Stomach (tissue), 9 donors: Measurements from ENCODE around the gene SMIM12. TPM values are rescaled to one million over a fixed set of nuclear protein-coding genes. Genes with fewer than 3 reads are reported as not detected.

Source experiments
- DNase-seq, 2 donors: peaks; one replicate each; pipeline versions ENCODE4 v3.0.0 to v3.0.0-alpha.2; 2013 to 2019
- H3K27ac ChIP-seq, 5 donors: fragments of 200-600 bp in 4 of 5; sonication (generic) in 4 of 5; one replicate each; pipeline ENCODE4 v1.5.1; 2013 to 2019; ENCODE audit warnings: mild to moderate bottlenecking in 1 of 5, moderate library complexity in 1 of 5
- H3K27me3 ChIP-seq, 3 donors: fragments of 200-600 bp; sonication (generic); one replicate each; pipeline ENCODE4 v1.5.1; 2017 to 2019; ENCODE audit warnings: mixed run types in 1 of 3
- H3K36me3 ChIP-seq, 4 donors: fragments of 200-600 bp; sonication (generic); 1 replicate in 3 of 4; 2 replicates in 1 of 4; pipeline ENCODE4 v1.5.1; 2016 to 2019
- H3K4me1 ChIP-seq, 4 donors: fragments of 200-600 bp; sonication (generic); one replicate each; pipeline ENCODE4 v1.5.1; 2016 to 2019
- H3K4me3 ChIP-seq, 4 donors: fragments of 200-600 bp; sonication (generic) in 3 of 4; one replicate each; pipeline ENCODE4 v1.5.1; 2016 to 2019; ENCODE audit warnings: mild to moderate bottlenecking in 1 of 4
- H3K9me3 ChIP-seq, 4 donors: fragments of 200-600 bp; sonication (generic); one replicate each; pipeline ENCODE4 v1.5.1; 2016 to 2019
- EP300 ChIP-seq: sonication (generic); formaldehyde crosslinking; IDR thresholded peaks from one replicate; pipeline ENCODE4 v1.6.1; 2017; ENCODE audit warnings: antibody characterized with exemption
- POLR2A ChIP-seq, 4 donors: fragments of 450-650 bp; IDR thresholded peaks; one replicate each; pipeline ENCODE4 v1.6.1; 2016; ENCODE audit warnings: antibody characterized with exemption in 4 of 4, control low read depth in 2 of 4, mild to moderate bottlenecking in 1 of 4, moderate library complexity in 1 of 4
- POLR2AphosphoS5 ChIP-seq, 3 donors: sonication (generic); formaldehyde crosslinking; IDR thresholded peaks; one replicate each; pipeline ENCODE4 v1.6.1; 2016; ENCODE audit warnings: antibody characterized with exemption in 3 of 3
- WGBS, 5 donors: extraction: QIAGEN DNeasy Blood & Tissue Kit in 3 of 5; methylation state at CpG; one replicate each; pipeline versions ENCODE4 v1.1.5 to v1.1.7; 2013 to 2018; 5-methylcytosine and 5-hydroxymethylcytosine counted together
- intact Hi-C: fragments of 100-400 bp; cut with DNase I; formaldehyde crosslinking; loops from one replicate; pipeline ENCODE4 v1.15.1; 2023; ENCODE audit warnings: low total_unique reads
- polyA plus RNA-seq, 3 donors: library from polyadenylated mRNA; stranded (reverse); fragments of 200-250 nt; gene quantifications; one replicate each; pipeline ENCODE4 v1.2.3, GENCODE V29; 2013
- total RNA-seq, 5 donors: library from RNA; depleted of rRNA; stranded (reverse); fragments of >200 nt; gene quantifications; one replicate each; pipeline versions ENCODE4 v1.1.0 to v1.2.3, GENCODE V29; 2014 to 2016
- TF ChIP-seq, protein P1 (sequence below), 7 experiments: fragments of 450-650 bp in 4 of 7; fragments of 200-600 bp in 3 of 7; sonication (generic) in 3 of 7; IDR thresholded peaks; one replicate each; pipeline ENCODE4 v1.5.1; 2016 to 2019; ENCODE audit warnings: antibody characterized with exemption in 7 of 7, control low read depth in 2 of 7, mild to moderate bottlenecking in 1 of 7
- donor health status: healthy with polysubstance abuse.
- donor health status: Bipolar disorder and iron deficiency.
- donor health status: healthy.

SMIM12 gene
- total and polyA plus RNA-seq, 8 donors, result 0.58 to 28.9 (median 22.6) TPM

DNA sequence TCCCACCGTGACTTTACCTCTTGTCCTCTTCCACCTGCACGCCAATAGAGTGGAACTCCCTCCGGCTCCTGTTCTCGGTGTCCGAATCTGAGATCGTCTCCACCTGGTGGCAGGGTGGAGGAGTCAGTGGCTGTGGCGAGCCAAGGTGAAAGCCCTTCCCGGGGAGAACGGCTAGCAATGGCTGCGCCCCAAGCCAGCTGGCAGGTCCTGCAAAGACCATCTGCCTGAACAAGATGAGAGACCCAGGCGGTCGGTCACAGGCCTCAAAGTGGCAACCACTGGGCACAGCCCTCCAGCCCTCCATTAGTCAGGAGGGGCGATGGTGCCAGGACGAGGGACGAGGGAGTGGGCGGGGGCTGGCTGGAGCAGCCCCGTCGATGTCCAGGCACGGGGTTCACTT lies 25.4 kb upstream of the SMIM12 start:
- H3K4me1 ChIP-seq, result peaks cover 0 to 16% (median 13%) of the 10 kb centered on the region in 4 donors
- peak in 1 of 2 donors; percentile 24 for DNase-seq
- peak overlapping the region; percentile 34 to 56 (median 41) for H3K4me3 ChIP-seq
- H3K27me3 ChIP-seq, result peaks cover 12 to 77% (median 35%) of the 10 kb centered on the region in 3 donors
- H3K27ac ChIP-seq, result no peak overlapping the region
- 12 to 27% (median 16%) methylated on average over 12 to 19 of the region's 19 CpGs for WGBS, 5 donors
- TF ChIP-seq, protein P1, sequence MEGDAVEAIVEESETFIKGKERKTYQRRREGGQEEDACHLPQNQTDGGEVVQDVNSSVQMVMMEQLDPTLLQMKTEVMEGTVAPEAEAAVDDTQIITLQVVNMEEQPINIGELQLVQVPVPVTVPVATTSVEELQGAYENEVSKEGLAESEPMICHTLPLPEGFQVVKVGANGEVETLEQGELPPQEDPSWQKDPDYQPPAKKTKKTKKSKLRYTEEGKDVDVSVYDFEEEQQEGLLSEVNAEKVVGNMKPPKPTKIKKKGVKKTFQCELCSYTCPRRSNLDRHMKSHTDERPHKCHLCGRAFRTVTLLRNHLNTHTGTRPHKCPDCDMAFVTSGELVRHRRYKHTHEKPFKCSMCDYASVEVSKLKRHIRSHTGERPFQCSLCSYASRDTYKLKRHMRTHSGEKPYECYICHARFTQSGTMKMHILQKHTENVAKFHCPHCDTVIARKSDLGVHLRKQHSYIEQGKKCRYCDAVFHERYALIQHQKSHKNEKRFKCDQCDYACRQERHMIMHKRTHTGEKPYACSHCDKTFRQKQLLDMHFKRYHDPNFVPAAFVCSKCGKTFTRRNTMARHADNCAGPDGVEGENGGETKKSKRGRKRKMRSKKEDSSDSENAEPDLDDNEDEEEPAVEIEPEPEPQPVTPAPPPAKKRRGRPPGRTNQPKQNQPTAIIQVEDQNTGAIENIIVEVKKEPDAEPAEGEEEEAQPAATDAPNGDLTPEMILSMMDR (IDR thresholded peaks at IDR 0.05), result no peak
- TF ChIP-seq POLR2A (IDR thresholded peaks at IDR 0.05) (no peak), EP300 (no peak), POLR2AphosphoS5 (IDR thresholded peaks at IDR 0.05) (no peak)
- no peaks in the 10 kb centered on the region for H3K36me3 ChIP-seq
- H3K9me3 ChIP-seq, result peaks cover 0 to 7% (median 5%) of the 10 kb centered on the region in 4 donors
- intact Hi-C loops, result no loop called here

GRCh38 chr1:34884536-34884935 lies 25.0 kb upstream of the SMIM12 start:
- TF ChIP-seq, protein P1 (IDR thresholded peaks at IDR 0.05), result no peak
- TF ChIP-seq EP300 (no peak), POLR2A (IDR thresholded peaks at IDR 0.05) (no peak), POLR2AphosphoS5 (IDR thresholded peaks at IDR 0.05) (no peak)
- no peak overlapping the region for H3K4me3 ChIP-seq
- intact Hi-C loops, result no loop called here
- DNase-seq, result no peak
- peaks cover 0 to 16% (median 13%) of the 10 kb centered on the region in 4 donors for H3K4me1 ChIP-seq
- peaks cover 12 to 80% (median 35%) of the 10 kb centered on the region in 3 donors for H3K27me3 ChIP-seq
- H3K36me3 ChIP-seq, result no peaks in the 10 kb centered on the region
- H3K27ac ChIP-seq, result no peak overlapping the region
- H3K9me3 ChIP-seq, result peaks cover 0 to 7% (median 5%) of the 10 kb centered on the region in 4 donors
- 60 to 71% (median 60%) methylated on average over 3 of the region's 3 CpGs for WGBS, 5 donors

DNA sequence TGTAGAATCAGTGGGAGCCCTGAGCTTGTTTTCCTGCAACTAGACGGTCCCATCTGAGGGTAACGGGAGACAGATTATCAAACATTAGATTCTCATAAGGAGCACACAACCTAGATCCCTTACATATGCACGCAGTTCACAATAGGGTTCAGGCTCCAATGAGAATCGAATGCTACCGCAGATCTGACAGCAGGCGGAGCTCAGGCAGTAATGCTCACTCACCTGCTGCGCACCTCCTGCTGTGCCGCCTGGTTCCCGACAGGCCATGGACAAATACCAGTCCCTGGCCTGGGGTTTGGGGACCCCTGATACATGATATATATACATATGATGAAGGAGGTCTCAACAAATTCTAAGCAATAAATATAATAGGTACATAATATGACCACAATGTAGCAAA lies 19.7 kb upstream of the SMIM12 start:
- Histone ChIP-seq H3K27me3 (peaks cover 0 to 79% (median 25%) of the 10 kb centered on the region in 3 donors), H3K4me3 (no peak overlapping the region), H3K27ac (no peak overlapping the region), H3K4me1 (no peaks in the 10 kb centered on the region), H3K9me3 (peaks cover 0 to 7% (median 5%) of the 10 kb centered on the region in 4 donors), H3K36me3 (no peaks in the 10 kb centered on the region)
- TF ChIP-seq EP300 (no peak), POLR2A (IDR thresholded peaks at IDR 0.05) (no peak), POLR2AphosphoS5 (IDR thresholded peaks at IDR 0.05) (no peak)
- TF ChIP-seq, protein P1 (IDR thresholded peaks at IDR 0.05), result no peak
- WGBS, 5 donors, result 54 to 77% (median 59%) methylated on average over 9 of the region's 9 CpGs
- no peak for DNase-seq
- intact Hi-C loops, result no loop called here

DNA sequence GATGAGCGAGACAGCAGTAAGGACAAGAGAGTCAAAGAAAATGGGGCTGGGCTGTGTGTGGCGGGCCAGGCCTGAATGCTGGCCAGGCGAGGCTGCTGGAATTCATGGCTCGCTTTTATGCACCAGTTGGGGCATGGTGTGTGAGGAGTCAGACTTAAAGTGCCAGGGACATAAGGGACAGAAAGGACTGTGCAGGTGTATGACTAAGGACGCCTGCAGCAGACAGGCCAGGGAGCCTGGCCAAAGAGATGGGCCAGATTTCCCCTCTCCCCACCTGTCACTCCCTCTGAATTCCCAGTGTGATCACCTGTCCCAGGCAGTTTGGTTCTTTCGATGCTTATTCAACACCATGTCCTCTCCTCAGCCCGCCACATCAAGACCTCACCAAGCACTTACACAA lies 16.9 kb upstream of the SMIM12 start:
- Histone ChIP-seq H3K9me3 (peaks cover 0 to 5% (median 4%) of the 10 kb centered on the region in 4 donors), H3K4me1 (no peaks in the 10 kb centered on the region), H3K27me3 (peaks cover 0 to 77% (median 24%) of the 10 kb centered on the region in 3 donors), H3K36me3 (no peaks in the 10 kb centered on the region), H3K4me3 (no peak overlapping the region), H3K27ac (no peak overlapping the region)
- intact Hi-C loops, result no loop called here
- WGBS, 5 donors, result 77 to 84% (median 83%) methylated on average over 7 of the region's 7 CpGs
- TF ChIP-seq POLR2AphosphoS5 (IDR thresholded peaks at IDR 0.05), result no peak
- TF ChIP-seq, protein P1 (IDR thresholded peaks at IDR 0.05), result no peak
- TF ChIP-seq POLR2A (IDR thresholded peaks at IDR 0.05), result no peak
- no peak for TF ChIP-seq EP300
- no peak for DNase-seq
